HCT116 (cell line): ENCODE data around the gene INPP5D. TPM values are rescaled to one million over a fixed set of nuclear protein-coding genes. Genes with fewer than 3 reads are reported as not detected.

Experiments
- ATAC-seq: fragments of 200-7000 bp; cut with Tn5 transposase; 2 replicates; pipeline ENCODE4 v1.9.1; 2020; ENCODE audit warnings: mild to moderate bottlenecking, moderate library complexity
- BruUV-seq: library from RNA; stranded (reverse); fragments of 400-500 nt; replicated peaks from 2 replicates; lab custom pipeline; 2021; lab: Mats Ljungman, UMichigan
- CTCF ChIA-PET: fragments of 300-600 bp; sonication (Branson Sonifier 250); formaldehyde crosslinking; loops from one replicate; lab custom pipeline; 2021; ENCODE audit warnings: antibody characterized with exemption; lab: Charles Lee
- POLR2A ChIA-PET: fragments of 300-600, 350-600 bp; sonication (Branson Sonifier 250); formaldehyde crosslinking; loops from one replicate; lab custom pipeline; 2021; ENCODE audit warnings: antibody characterized with exemption; lab: Charles Lee
- RAD21 ChIA-PET, 2 experiments: fragments of 300-600 bp; sonication (Branson Sonifier 250); formaldehyde crosslinking; loops; one replicate each; lab custom pipeline; 2023; ENCODE audit warnings: low total read pairs in 2 of 2; ENCODE audit not compliant: uncharacterized antibody in 2 of 2, unreplicated experiment in 2 of 2, low non-redundant PET in 1 of 2; lab: Charles Lee
- DNase-seq: peaks from one replicate; pipeline ENCODE4 v3.0.0-alpha.2; 2010; ENCODE audit warnings: low read depth, low spot score
- H2AFZ ChIP-seq: fragments of 200-600 bp; shearing (Covaris generic), sonication (generic); 2 replicates; pipeline ENCODE4 v1.6.1; 2017; ENCODE audit warnings: low read depth, mixed run types, mixed read lengths, antibody characterized with exemption, low read length; ENCODE audit not compliant: poor library complexity, severe bottlenecking
- H3K27ac ChIP-seq: 2 replicates; pipeline ENCODE4 v1.5.1; 2012; ENCODE audit warnings: low read depth, low read length
- H3K27me3 ChIP-seq: fragments of 200-600 bp; sonication (generic); 2 replicates; pipeline ENCODE4 v1.6.1; 2016; ENCODE audit warnings: mixed run types, low read length, mixed read lengths; ENCODE audit not compliant: insufficient read depth
- H3K36me3 ChIP-seq, 2 experiments: fragments of 200-500 bp in 1 of 2; fragments of 200-600 bp in 1 of 2; sonication (Bioruptor generic) in 1 of 2; sonication (generic) in 1 of 2; 2 replicates each; pipeline versions ENCODE4 v1.5.1 to v1.6.1; 2014 to 2016; ENCODE audit warnings: low read length in 2 of 2, inconsistent platforms in 1 of 2, mixed read lengths in 1 of 2, mixed run types in 1 of 2; ENCODE audit not compliant: insufficient read depth in 2 of 2, control insufficient read depth in 1 of 2
- H3K4me1 ChIP-seq, 2 experiments: fragments of 200-600 bp in 1 of 2; sonication (generic) in 1 of 2; 2 replicates each; pipeline versions ENCODE4 v1.5.1 to v1.6.1; 2012 to 2017; ENCODE audit warnings: low read length in 2 of 2, inconsistent platforms in 1 of 2, mild to moderate bottlenecking in 1 of 2, mixed read lengths in 1 of 2, mixed run types in 1 of 2, moderate library complexity in 1 of 2; ENCODE audit not compliant: insufficient read depth in 2 of 2, control insufficient read depth in 1 of 2
- H3K4me2 ChIP-seq: fragments of 200-600 bp; sonication (generic); 2 replicates; pipeline ENCODE4 v1.6.1; 2017; ENCODE audit warnings: mixed run types, low read length, mixed read lengths
- H3K4me3 ChIP-seq, 2 experiments: fragments of 200-600 bp in 1 of 2; sonication (generic) in 1 of 2; replicated peaks in 1 of 2; 2 replicates each; pipeline ENCODE4 v1.5.1; 2011 to 2016; ENCODE audit warnings: low read length in 2 of 2, control low read depth in 1 of 2, low read depth in 1 of 2, mild to moderate bottlenecking in 1 of 2, mixed read lengths in 1 of 2, mixed run types in 1 of 2
- H3K79me2 ChIP-seq: fragments of 200-600 bp; sonication (generic); 2 replicates; pipeline ENCODE4 v1.6.1; 2017; ENCODE audit warnings: mild to moderate bottlenecking, mixed run types, low read length, moderate library complexity, mixed read lengths; ENCODE audit not compliant: insufficient read depth
- H3K9ac ChIP-seq: fragments of 200-600 bp; sonication (generic); 2 replicates; pipeline ENCODE4 v1.6.1; 2016; ENCODE audit warnings: low read length, mixed read lengths
- H3K9me2 ChIP-seq: fragments of 200-600 bp; sonication (generic), shearing (Covaris generic); 2 replicates; pipeline ENCODE4 v1.6.1; 2017; ENCODE audit warnings: mixed run types, mild to moderate bottlenecking, moderate library complexity; ENCODE audit not compliant: insufficient read depth
- H3K9me3 ChIP-seq, 2 experiments: fragments of 200-500 bp in 1 of 2; fragments of 200-600 bp in 1 of 2; sonication (Bioruptor generic) in 1 of 2; sonication (generic) in 1 of 2; 2 replicates each; pipeline ENCODE4 v1.6.1; 2014 to 2017; ENCODE audit warnings: low read length in 2 of 2, mixed read lengths in 2 of 2, inconsistent platforms in 1 of 2, low read depth in 1 of 2, mild to moderate bottlenecking in 1 of 2, mixed run types in 1 of 2, moderate library complexity in 1 of 2; ENCODE audit not compliant: control insufficient read depth in 1 of 2, insufficient read depth in 1 of 2
- H4K20me1 ChIP-seq: fragments of 200-600 bp; sonication (generic), shearing (Covaris generic); 2 replicates; pipeline ENCODE4 v1.6.1; 2017; ENCODE audit warnings: mixed run types, mild to moderate bottlenecking, moderate library complexity; ENCODE audit not compliant: insufficient read depth
- CBX3 ChIP-seq: IDR thresholded peaks from 2 replicates; pipeline ENCODE4 v1.6.1; 2012; ENCODE audit warnings: low read depth
- CEBPB ChIP-seq: IDR thresholded peaks from 2 replicates; pipeline ENCODE4 v1.6.1; 2012; ENCODE audit warnings: low read depth
- EGR1 ChIP-seq: IDR thresholded peaks from 2 replicates; pipeline ENCODE4 v1.6.1; 2012; ENCODE audit warnings: low read depth
- ELF1 ChIP-seq: IDR thresholded peaks from 2 replicates; pipeline ENCODE4 v1.6.1; 2012; ENCODE audit warnings: low read depth, borderline replicate concordance
- EZH2phosphoT487 ChIP-seq: fragments of 200-600 bp; IDR thresholded peaks from 2 replicates; pipeline ENCODE4 v1.6.1; 2018; ENCODE audit warnings: antibody characterized with exemption, borderline replicate concordance
- FOSL1 ChIP-seq: IDR thresholded peaks from 2 replicates; pipeline ENCODE4 v1.6.1; 2012; ENCODE audit warnings: low read depth
- SP1 ChIP-seq: IDR thresholded peaks from 2 replicates; pipeline ENCODE4 v1.6.1; 2012; ENCODE audit warnings: low read depth
- SRF ChIP-seq: IDR thresholded peaks from 2 replicates; pipeline ENCODE4 v1.6.1; 2012; ENCODE audit warnings: low read depth
- TCF7L2 ChIP-seq: IDR thresholded peaks from 2 replicates; pipeline ENCODE4 v1.7.0; 2011; ENCODE audit warnings: borderline replicate concordance, inconsistent platforms; ENCODE audit not compliant: insufficient read depth, insufficient read length; ENCODE audit errors: extremely low read depth
- YY1 ChIP-seq: IDR thresholded peaks from 2 replicates; pipeline ENCODE4 v1.6.1; 2011; ENCODE audit warnings: low read length, low read depth, moderate library complexity, mild to moderate bottlenecking; ENCODE audit not compliant: insufficient replicate concordance; ENCODE audit errors: extremely low read depth
- ZFX ChIP-seq: fragments of 450-650 bp; IDR thresholded peaks from 2 replicates; pipeline ENCODE4 v1.6.1; 2017
- intact Hi-C: fragments of 100-400 bp; cut with micrococcal nuclease; formaldehyde crosslinking; loops from 2 replicates; pipeline ENCODE4 v1.10.0; 2022
- total RNA-seq: library from RNA; stranded (reverse); gene quantifications from one replicate; pipeline ENCODE4 v1.2.1, GENCODE V29; 2021; ENCODE audit not compliant: unreplicated experiment
- TF ChIP-seq, protein P1 (sequence below): IDR thresholded peaks from 2 replicates; pipeline ENCODE4 v1.6.1; 2012
- TF ChIP-seq, protein P2 (sequence below): IDR thresholded peaks from 2 replicates; pipeline ENCODE4 v1.6.1; 2011; ENCODE audit warnings: mild to moderate bottlenecking, low read length, moderate library complexity; ENCODE audit not compliant: insufficient replicate concordance; ENCODE audit errors: extremely low read depth
- TF ChIP-seq, protein P3 (sequence below): IDR thresholded peaks from 2 replicates; pipeline ENCODE4 v1.6.1; 2012; ENCODE audit warnings: low read depth

The INPP5D gene
- total RNA-seq, 1 experiment from 2014 or later, result 1.8 TPM

DNA sequence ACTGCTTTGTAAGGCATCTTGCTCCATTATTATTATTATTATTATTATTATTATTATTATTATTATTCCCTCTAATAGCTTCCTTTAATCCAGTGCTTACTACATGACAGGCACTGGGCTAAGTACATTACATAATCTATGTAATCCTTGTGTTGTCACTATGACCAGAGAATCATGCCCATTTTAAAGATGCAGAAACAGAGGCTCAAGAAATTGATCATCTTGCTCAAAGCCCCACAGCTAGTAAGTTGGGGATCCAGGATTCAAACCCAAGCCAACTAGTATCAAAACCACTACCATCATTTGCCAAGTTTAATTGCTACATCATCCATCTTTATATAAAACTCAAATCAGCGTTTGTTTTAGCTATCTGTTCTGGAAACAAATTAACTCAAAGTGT lies 46.5 kb upstream of the INPP5D start:
- no peak overlapping the region for H2AFZ ChIP-seq
- ChIA-PET RAD21 (no interaction called here), POLR2A (no interaction called here), CTCF (no interaction called here)
- intact Hi-C loops, result no loop called here
- peaks cover 2 to 5% of the 10 kb centered on the region in 2 experiments; a peak in 2 of 4 replicates for H3K4me1 ChIP-seq
- no peaks in the 10 kb centered on the region for H3K27me3 ChIP-seq
- H3K9me3 ChIP-seq, result no peaks in the 10 kb centered on the region
- BruUV-seq, result no TSS peak
- no peak for DNase-seq
- H3K27ac ChIP-seq, result no peak overlapping the region
- no peaks in the 10 kb centered on the region for H4K20me1 ChIP-seq
- TF ChIP-seq CBX3 (no peak), SRF (no peak), SP1 (no peak), ELF1 (no peak), TCF7L2 (no peak), CEBPB (no peak), FOSL1 (no peak), EZH2phosphoT487 (no peak), ZFX (no peak)
- TF ChIP-seq, protein P1, sequence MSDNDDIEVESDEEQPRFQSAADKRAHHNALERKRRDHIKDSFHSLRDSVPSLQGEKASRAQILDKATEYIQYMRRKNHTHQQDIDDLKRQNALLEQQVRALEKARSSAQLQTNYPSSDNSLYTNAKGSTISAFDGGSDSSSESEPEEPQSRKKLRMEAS, result no peak
- no peak for ATAC-seq
- no peak overlapping the region for H3K4me3 ChIP-seq
- no peaks in the 10 kb centered on the region for H3K36me3 ChIP-seq
- H3K4me2 ChIP-seq, result no peak overlapping the region
- H3K9ac ChIP-seq, result no peak overlapping the region
- no peaks in the 10 kb centered on the region for H3K79me2 ChIP-seq
- H3K9me2 ChIP-seq, result no peaks in the 10 kb centered on the region

DNA sequence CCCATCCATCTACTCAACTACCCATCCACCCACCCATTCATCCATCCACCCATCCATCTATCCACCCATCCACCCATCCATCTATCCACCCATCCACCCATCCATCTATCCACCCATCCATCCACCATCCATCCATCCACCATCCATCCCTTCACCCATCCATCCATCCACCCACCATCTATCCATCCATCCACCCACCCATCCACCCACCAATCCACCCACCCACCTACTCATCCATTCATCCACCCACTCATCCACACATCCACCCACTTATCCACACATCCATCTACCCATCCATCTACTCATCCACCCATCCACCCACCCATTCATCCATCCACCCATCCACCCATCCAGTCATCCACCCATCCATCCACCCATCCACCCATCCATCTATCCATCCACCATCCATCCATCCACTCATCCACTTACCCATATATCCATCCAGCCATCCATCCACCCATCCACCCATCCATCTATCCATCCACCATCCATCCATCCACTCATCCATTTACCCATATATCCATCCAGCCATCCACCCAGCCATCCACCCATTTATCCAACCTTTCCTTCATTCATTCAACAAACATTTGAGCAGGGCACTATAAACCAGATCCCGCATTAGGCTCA lies 45.0 kb upstream of the INPP5D start:
- no peaks in the 10 kb centered on the region for H3K79me2 ChIP-seq
- no peaks in the 10 kb centered on the region for H3K9me3 ChIP-seq
- ChIA-PET POLR2A (no interaction called here), CTCF (no interaction called here), RAD21 (no interaction called here)
- H3K4me1 ChIP-seq, result peaks cover 2 to 5% of the 10 kb centered on the region in 2 experiments; a peak in 2 of 4 replicates
- no peaks in the 10 kb centered on the region for H3K27me3 ChIP-seq
- ATAC-seq (no peak), DNase-seq (no peak)
- no peaks in the 10 kb centered on the region for H3K36me3 ChIP-seq
- TF ChIP-seq, protein P1, result no peak
- TF ChIP-seq FOSL1, result no peak
- TF ChIP-seq, protein P2, sequence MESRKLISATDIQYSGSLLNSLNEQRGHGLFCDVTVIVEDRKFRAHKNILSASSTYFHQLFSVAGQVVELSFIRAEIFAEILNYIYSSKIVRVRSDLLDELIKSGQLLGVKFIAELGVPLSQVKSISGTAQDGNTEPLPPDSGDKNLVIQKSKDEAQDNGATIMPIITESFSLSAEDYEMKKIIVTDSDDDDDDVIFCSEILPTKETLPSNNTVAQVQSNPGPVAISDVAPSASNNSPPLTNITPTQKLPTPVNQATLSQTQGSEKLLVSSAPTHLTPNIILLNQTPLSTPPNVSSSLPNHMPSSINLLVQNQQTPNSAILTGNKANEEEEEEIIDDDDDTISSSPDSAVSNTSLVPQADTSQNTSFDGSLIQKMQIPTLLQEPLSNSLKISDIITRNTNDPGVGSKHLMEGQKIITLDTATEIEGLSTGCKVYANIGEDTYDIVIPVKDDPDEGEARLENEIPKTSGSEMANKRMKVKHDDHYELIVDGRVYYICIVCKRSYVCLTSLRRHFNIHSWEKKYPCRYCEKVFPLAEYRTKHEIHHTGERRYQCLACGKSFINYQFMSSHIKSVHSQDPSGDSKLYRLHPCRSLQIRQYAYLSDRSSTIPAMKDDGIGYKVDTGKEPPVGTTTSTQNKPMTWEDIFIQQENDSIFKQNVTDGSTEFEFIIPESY, result no peak
- no peak for TF ChIP-seq ELF1
- no peak for TF ChIP-seq EGR1
- TF ChIP-seq, protein P3, sequence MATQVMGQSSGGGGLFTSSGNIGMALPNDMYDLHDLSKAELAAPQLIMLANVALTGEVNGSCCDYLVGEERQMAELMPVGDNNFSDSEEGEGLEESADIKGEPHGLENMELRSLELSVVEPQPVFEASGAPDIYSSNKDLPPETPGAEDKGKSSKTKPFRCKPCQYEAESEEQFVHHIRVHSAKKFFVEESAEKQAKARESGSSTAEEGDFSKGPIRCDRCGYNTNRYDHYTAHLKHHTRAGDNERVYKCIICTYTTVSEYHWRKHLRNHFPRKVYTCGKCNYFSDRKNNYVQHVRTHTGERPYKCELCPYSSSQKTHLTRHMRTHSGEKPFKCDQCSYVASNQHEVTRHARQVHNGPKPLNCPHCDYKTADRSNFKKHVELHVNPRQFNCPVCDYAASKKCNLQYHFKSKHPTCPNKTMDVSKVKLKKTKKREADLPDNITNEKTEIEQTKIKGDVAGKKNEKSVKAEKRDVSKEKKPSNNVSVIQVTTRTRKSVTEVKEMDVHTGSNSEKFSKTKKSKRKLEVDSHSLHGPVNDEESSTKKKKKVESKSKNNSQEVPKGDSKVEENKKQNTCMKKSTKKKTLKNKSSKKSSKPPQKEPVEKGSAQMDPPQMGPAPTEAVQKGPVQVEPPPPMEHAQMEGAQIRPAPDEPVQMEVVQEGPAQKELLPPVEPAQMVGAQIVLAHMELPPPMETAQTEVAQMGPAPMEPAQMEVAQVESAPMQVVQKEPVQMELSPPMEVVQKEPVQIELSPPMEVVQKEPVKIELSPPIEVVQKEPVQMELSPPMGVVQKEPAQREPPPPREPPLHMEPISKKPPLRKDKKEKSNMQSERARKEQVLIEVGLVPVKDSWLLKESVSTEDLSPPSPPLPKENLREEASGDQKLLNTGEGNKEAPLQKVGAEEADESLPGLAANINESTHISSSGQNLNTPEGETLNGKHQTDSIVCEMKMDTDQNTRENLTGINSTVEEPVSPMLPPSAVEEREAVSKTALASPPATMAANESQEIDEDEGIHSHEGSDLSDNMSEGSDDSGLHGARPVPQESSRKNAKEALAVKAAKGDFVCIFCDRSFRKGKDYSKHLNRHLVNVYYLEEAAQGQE, result no peak
- no peak for TF ChIP-seq YY1
- no peaks in the 10 kb centered on the region for H4K20me1 ChIP-seq
- H3K4me2 ChIP-seq, result no peak overlapping the region
- H3K27ac ChIP-seq, result no peak overlapping the region
- BruUV-seq, result no TSS peak
- intact Hi-C loops, result no loop called here
- no peak overlapping the region for H3K9ac ChIP-seq
- H2AFZ ChIP-seq, result no peak overlapping the region
- H3K9me2 ChIP-seq, result no peaks in the 10 kb centered on the region
- no peak overlapping the region for H3K4me3 ChIP-seq
